Loucy (cell line): ENCODE data around the gene ELAPOR1.

Experiments
- H2AFZ ChIP-seq: fragments of 200-600 bp; sonication (generic); 2 replicates; pipeline ENCODE4 v1.6.0; 2016; ENCODE audit warnings: antibody characterized with exemption, mild to moderate bottlenecking, low read length, moderate library complexity
- H3F3A ChIP-seq: fragments of 200-600 bp; 2 replicates; pipeline ENCODE4 v1.6.0; 2016; ENCODE audit warnings: antibody characterized with exemption, low read depth, mild to moderate bottlenecking
- H3K27me3 ChIP-seq: fragments of 200-600 bp; sonication (generic); 2 replicates; pipeline ENCODE4 v1.6.1; 2014; ENCODE audit warnings: low read length, mild to moderate bottlenecking; ENCODE audit not compliant: insufficient read depth, poor library complexity, severe bottlenecking
- H3K36me3 ChIP-seq: fragments of 200-600 bp; sonication (generic); 2 replicates; pipeline ENCODE4 v1.6.1; 2016; ENCODE audit warnings: low read length; ENCODE audit not compliant: insufficient read depth
- H3K4me1 ChIP-seq: fragments of 200-600 bp; sonication (generic); 2 replicates; pipeline ENCODE4 v1.5.1; 2014; ENCODE audit warnings: low read length, mild to moderate bottlenecking; ENCODE audit not compliant: insufficient read depth, poor library complexity, severe bottlenecking
- H3K4me2 ChIP-seq: fragments of 200-600 bp; sonication (generic); 2 replicates; pipeline ENCODE4 v1.6.0; 2014; ENCODE audit warnings: antibody characterized with exemption, low read length, low read depth, mild to moderate bottlenecking; ENCODE audit not compliant: poor library complexity, severe bottlenecking
- H3K4me3 ChIP-seq: fragments of 200-600 bp; sonication (generic); 2 replicates; pipeline ENCODE4 v1.5.1; 2014; ENCODE audit warnings: low read length, mild to moderate bottlenecking, mixed read lengths; ENCODE audit not compliant: poor library complexity, severe bottlenecking
- H3K79me2 ChIP-seq: fragments of 200-600 bp; sonication (generic); 2 replicates; pipeline ENCODE4 v1.6.1; 2014; ENCODE audit warnings: low read length; ENCODE audit not compliant: insufficient read depth
- H3K9ac ChIP-seq: fragments of 200-600 bp; sonication (generic); 2 replicates; pipeline ENCODE4 v1.6.0; 2014; ENCODE audit warnings: mild to moderate bottlenecking, low read depth, low read length, moderate library complexity; ENCODE audit not compliant: poor library complexity, severe bottlenecking
- H3K9me2 ChIP-seq: fragments of 200-600 bp; sonication (generic); replicated peaks from 2 replicates; pipeline ENCODE4 v1.6.1; 2016; ENCODE audit warnings: low read depth, low read length, mixed read lengths
- H3K9me3 ChIP-seq: fragments of 200-600 bp; sonication (generic); 2 replicates; pipeline ENCODE4 v1.6.1; 2014; ENCODE audit warnings: mild to moderate bottlenecking, antibody characterized with exemption, low read length, low read depth; ENCODE audit not compliant: insufficient read depth
- H4K20me1 ChIP-seq: fragments of 200-600 bp; sonication (generic); 2 replicates; pipeline ENCODE4 v1.6.0; 2014; ENCODE audit warnings: antibody characterized with exemption, low read length, mild to moderate bottlenecking; ENCODE audit not compliant: insufficient read depth, poor library complexity, severe bottlenecking
- CTCF ChIP-seq: fragments of 200-600 bp; sonication (generic); conservative IDR thresholded peaks from 2 replicates; pipeline ENCODE4 v1.5.1; 2014; ENCODE audit warnings: mild to moderate bottlenecking, antibody characterized with exemption, low read length
- EZH2phosphoT487 ChIP-seq: fragments of 200-600 bp; IDR thresholded peaks from 2 replicates; pipeline ENCODE4 v1.6.1; 2018; ENCODE audit warnings: antibody characterized with exemption, mild to moderate bottlenecking, moderate library complexity, borderline replicate concordance

The ELAPOR1 gene

GRCh38 chr1:109158433-109158832 lies 44.5 kb downstream of the ELAPOR1 start:
- Histone ChIP-seq H2AFZ (no peak overlapping the region), H3K9ac (no peak overlapping the region), H3K4me2 (no peak overlapping the region), H4K20me1 (no peaks in the 10 kb centered on the region), H3F3A (no peaks in the 10 kb centered on the region), H3K79me2 (no peaks in the 10 kb centered on the region), H3K9me3 (no peaks in the 10 kb centered on the region), H3K9me2 (no peaks in the 10 kb centered on the region), H3K27me3 (peaks cover 5% of the 10 kb centered on the region), H3K36me3 (no peaks in the 10 kb centered on the region), H3K4me1 (no peaks in the 10 kb centered on the region), H3K4me3 (no peak overlapping the region)
- TF ChIP-seq EZH2phosphoT487 = no peak
- no peak for TF ChIP-seq CTCF

- Histone ChIP-seq H3K27me3 (peaks cover 5% of the 10 kb centered on the region), H3K9me3 (no peaks in the 10 kb centered on the region), H3K9me2 (no peaks in the 10 kb centered on the region), H3K4me3 (no peak overlapping the region), H3K4me2 (no peak overlapping the region), H3K79me2 (no peaks in the 10 kb centered on the region), H4K20me1 (no peaks in the 10 kb centered on the region), H3F3A (no peaks in the 10 kb centered on the region), H3K4me1 (no peaks in the 10 kb centered on the region), H3K9ac (no peak overlapping the region), H3K36me3 (no peaks in the 10 kb centered on the region), H2AFZ (no peak overlapping the region)
- TF ChIP-seq CTCF = no peak
- TF ChIP-seq EZH2phosphoT487 = no peak
These were observed 45.4 kb downstream of the ELAPOR1 start for GRCh38 chr1:109159326-109159725.

- H3K9me2 ChIP-seq = no peaks in the 10 kb centered on the region
- no peak overlapping the region for H3K4me3 ChIP-seq
- H3K4me1 ChIP-seq = no peaks in the 10 kb centered on the region
- no peak overlapping the region for H3K9ac ChIP-seq
- H3K27me3 ChIP-seq = peaks cover 5% of the 10 kb centered on the region
- no peaks in the 10 kb centered on the region for H3K36me3 ChIP-seq
- H3K9me3 ChIP-seq = no peaks in the 10 kb centered on the region
- no peaks in the 10 kb centered on the region for H4K20me1 ChIP-seq
- no peak overlapping the region for H3K4me2 ChIP-seq
- H3F3A ChIP-seq = no peaks in the 10 kb centered on the region
- no peaks in the 10 kb centered on the region for H3K79me2 ChIP-seq
- no peak overlapping the region for H2AFZ ChIP-seq
- TF ChIP-seq CTCF (no peak), EZH2phosphoT487 (no peak)
These were observed 46.3 kb downstream of the ELAPOR1 start for GRCh38 chr1:109160071-109160840.
